MG63 (cell line): ENCODE results near the gene MAPKAPK2. TPM values are rescaled to one million over a fixed set of nuclear protein-coding genes. Genes with fewer than 3 reads are reported as not detected.

Experiments used
- DNase-seq: peaks from one replicate; pipeline ENCODE4 v3.0.0-alpha.2; 2020
- H3K27me3 ChIP-seq: fragments of 250-450 bp; sonication (Bioruptor Pico); 2 replicates; pipeline ENCODE4 v1.5.1; 2020; ENCODE audit warnings: mild to moderate bottlenecking, moderate library complexity
- H3K36me3 ChIP-seq: fragments of 250-450 bp; sonication (Bioruptor Pico); 2 replicates; pipeline ENCODE4 v1.5.1; 2020; ENCODE audit warnings: mild to moderate bottlenecking, moderate library complexity
- H3K4me3 ChIP-seq: fragments of 250-450 bp; sonication (Bioruptor Pico); 2 replicates; pipeline ENCODE4 v1.5.1; 2020; ENCODE audit warnings: mild to moderate bottlenecking, moderate library complexity
- H3K9me3 ChIP-seq: fragments of 250-450 bp; sonication (Bioruptor Pico); 2 replicates; pipeline ENCODE4 v1.5.1; 2020; ENCODE audit warnings: mild to moderate bottlenecking, moderate library complexity
- total RNA-seq: library from RNA; depleted of rRNA; stranded (reverse); fragments of >200 nt; shearing (Covaris generic); gene quantifications from 2 replicates; pipeline ENCODE4 v1.2.3, GENCODE V29; 2014; ENCODE audit warnings: low replicate concordance

The MAPKAPK2 gene
- total RNA-seq, 1 experiment from 2014 or later, result 32.3 TPM

- Histone ChIP-seq H3K9me3 (no peaks in the 10 kb centered on the region), H3K27me3 (no peaks in the 10 kb centered on the region), H3K4me3 (no peak overlapping the region), H3K36me3 (no peaks in the 10 kb centered on the region)
- peak; percentile 28 for DNase-seq
These were observed 11.6 kb upstream of the MAPKAPK2 start for GRCh38 chr1:206672844-206673758.

GRCh38 chr1:206674236-206674635, 10.5 kb upstream of the MAPKAPK2 start:
- DNase-seq, result no peak
- Histone ChIP-seq H3K36me3 (no peaks in the 10 kb centered on the region), H3K9me3 (no peaks in the 10 kb centered on the region), H3K4me3 (no peak overlapping the region), H3K27me3 (no peaks in the 10 kb centered on the region)

- Histone ChIP-seq H3K27me3 (no peaks in the 10 kb centered on the region), H3K9me3 (no peaks in the 10 kb centered on the region), H3K4me3 (no peak overlapping the region), H3K36me3 (no peaks in the 10 kb centered on the region)
- peak; percentile 98 for DNase-seq
These were observed 9.9 kb upstream of the MAPKAPK2 start for GRCh38 chr1:206674745-206675175.

- H3K36me3 ChIP-seq, result no peaks in the 10 kb centered on the region
- H3K4me3 ChIP-seq, result no peak overlapping the region
- H3K9me3 ChIP-seq, result no peaks in the 10 kb centered on the region
- no peak for DNase-seq
- H3K27me3 ChIP-seq, result 0 out of 2 replicates have a peak, but pooled peaks cover 2% of the 10 kb centered on the region
These were observed 8.2 kb upstream of the MAPKAPK2 start for GRCh38 chr1:206676499-206676898.

GRCh38 chr1:206678490-206678889, 6.2 kb upstream of the MAPKAPK2 start:
- no peaks in the 10 kb centered on the region for H3K36me3 ChIP-seq
- no peak for DNase-seq
- H3K4me3 ChIP-seq, result no peak overlapping the region
- H3K9me3 ChIP-seq, result no peaks in the 10 kb centered on the region
- peaks cover 6% of the 10 kb centered on the region; the same call in 1 of the 2 replicates for H3K27me3 ChIP-seq

- DNase-seq, result no peak
- H3K4me3 ChIP-seq, result no peak overlapping the region
- H3K36me3 ChIP-seq, result no peaks in the 10 kb centered on the region
- H3K9me3 ChIP-seq, result no peaks in the 10 kb centered on the region
- peaks cover 11% of the 10 kb centered on the region; the same call in 1 of the 2 replicates for H3K27me3 ChIP-seq
These were observed 4.9 kb upstream of the MAPKAPK2 start for GRCh38 chr1:206679738-206680211.

- Histone ChIP-seq H3K9me3 (no peaks in the 10 kb centered on the region), H3K36me3 (no peaks in the 10 kb centered on the region), H3K27me3 (peaks cover 11% of the 10 kb centered on the region; the same call in 1 of the 2 replicates), H3K4me3 (no peak overlapping the region)
- DNase-seq, result no peak
These were observed 4.4 kb upstream of the MAPKAPK2 start for GRCh38 chr1:206680279-206680678.

GRCh38 chr1:206681359-206681758, 3.3 kb upstream of the MAPKAPK2 start:
- DNase-seq, result no peak
- peaks cover 11% of the 10 kb centered on the region; the same call in 1 of the 2 replicates for H3K27me3 ChIP-seq
- H3K9me3 ChIP-seq, result no peaks in the 10 kb centered on the region
- no peak overlapping the region for H3K4me3 ChIP-seq
- no peaks in the 10 kb centered on the region for H3K36me3 ChIP-seq

GRCh38 chr1:206682111-206682510, 2.6 kb upstream of the MAPKAPK2 start:
- no peak overlapping the region for H3K4me3 ChIP-seq
- H3K36me3 ChIP-seq, result no peaks in the 10 kb centered on the region
- no peaks in the 10 kb centered on the region for H3K9me3 ChIP-seq
- DNase-seq, result no peak
- peaks cover 11% of the 10 kb centered on the region; the same call in 1 of the 2 replicates for H3K27me3 ChIP-seq

- peaks cover 11% of the 10 kb centered on the region; the same call in 1 of the 2 replicates for H3K27me3 ChIP-seq
- no peaks in the 10 kb centered on the region for H3K9me3 ChIP-seq
- DNase-seq, result no peak
- no peaks in the 10 kb centered on the region for H3K36me3 ChIP-seq
- no peak overlapping the region for H3K4me3 ChIP-seq
These were observed 1.4 kb upstream of the MAPKAPK2 start for GRCh38 chr1:206683313-206683712.

- Histone ChIP-seq H3K9me3 (no peaks in the 10 kb centered on the region), H3K36me3 (no peaks in the 10 kb centered on the region), H3K27me3 (peaks cover 11% of the 10 kb centered on the region; the same call in 1 of the 2 replicates), H3K4me3 (no peak overlapping the region)
- no peak for DNase-seq
These were observed 702 bp upstream of the MAPKAPK2 start for GRCh38 chr1:206684003-206684402.

GRCh38 chr1:206685334-206685768, 646 bp downstream of the MAPKAPK2 start:
- Histone ChIP-seq H3K36me3 (no peaks in the 10 kb centered on the region), H3K9me3 (no peaks in the 10 kb centered on the region), H3K4me3 (peak overlapping the region; percentile 90), H3K27me3 (peaks cover 11% of the 10 kb centered on the region; the same call in 1 of the 2 replicates)
- peak; percentile 44 for DNase-seq

- Histone ChIP-seq H3K4me3 (peak overlapping the region; percentile 90), H3K36me3 (no peaks in the 10 kb centered on the region), H3K9me3 (no peaks in the 10 kb centered on the region), H3K27me3 (peaks cover 9% of the 10 kb centered on the region; the same call in 1 of the 2 replicates)
- DNase-seq, result peak; percentile 62
These were observed 1.2 kb downstream of the MAPKAPK2 start for GRCh38 chr1:206685769-206686477.

GRCh38 chr1:206686478-206687249, 2.0 kb downstream of the MAPKAPK2 start:
- no peak for DNase-seq
- H3K36me3 ChIP-seq, result no peaks in the 10 kb centered on the region
- peaks cover 9% of the 10 kb centered on the region; the same call in 1 of the 2 replicates for H3K27me3 ChIP-seq
- H3K4me3 ChIP-seq, result peak overlapping the region; percentile 90
- H3K9me3 ChIP-seq, result no peaks in the 10 kb centered on the region

GRCh38 chr1:206687251-206687914, 2.7 kb downstream of the MAPKAPK2 start:
- Histone ChIP-seq H3K4me3 (peak overlapping the region; percentile 90), H3K27me3 (peaks cover 6% of the 10 kb centered on the region; the same call in 1 of the 2 replicates), H3K36me3 (no peaks in the 10 kb centered on the region), H3K9me3 (no peaks in the 10 kb centered on the region)
- DNase-seq, result no peak
